ENCODE measurements around the gene ICA1.

DNA sequence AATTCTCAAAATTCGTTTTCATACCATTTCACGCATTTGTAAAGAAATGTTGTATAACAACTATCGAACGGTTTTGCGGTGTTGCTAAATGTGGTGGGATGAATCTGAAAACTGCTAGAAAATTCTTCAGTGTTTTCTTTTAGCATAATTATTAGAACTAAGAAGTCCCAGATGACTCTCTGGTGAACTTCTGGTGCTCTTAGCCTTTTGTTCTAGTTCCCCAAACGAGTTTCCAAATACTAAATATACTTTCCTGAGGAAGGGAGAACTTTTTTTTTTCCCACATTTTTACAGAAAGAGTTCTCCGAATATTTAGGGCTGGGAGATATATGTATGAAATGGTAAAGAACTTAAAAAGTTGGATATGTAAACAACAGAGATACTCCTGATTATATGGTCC is 82.5 kb downstream of the ICA1 start:
- TF ChIP-seq, protein P1, sequence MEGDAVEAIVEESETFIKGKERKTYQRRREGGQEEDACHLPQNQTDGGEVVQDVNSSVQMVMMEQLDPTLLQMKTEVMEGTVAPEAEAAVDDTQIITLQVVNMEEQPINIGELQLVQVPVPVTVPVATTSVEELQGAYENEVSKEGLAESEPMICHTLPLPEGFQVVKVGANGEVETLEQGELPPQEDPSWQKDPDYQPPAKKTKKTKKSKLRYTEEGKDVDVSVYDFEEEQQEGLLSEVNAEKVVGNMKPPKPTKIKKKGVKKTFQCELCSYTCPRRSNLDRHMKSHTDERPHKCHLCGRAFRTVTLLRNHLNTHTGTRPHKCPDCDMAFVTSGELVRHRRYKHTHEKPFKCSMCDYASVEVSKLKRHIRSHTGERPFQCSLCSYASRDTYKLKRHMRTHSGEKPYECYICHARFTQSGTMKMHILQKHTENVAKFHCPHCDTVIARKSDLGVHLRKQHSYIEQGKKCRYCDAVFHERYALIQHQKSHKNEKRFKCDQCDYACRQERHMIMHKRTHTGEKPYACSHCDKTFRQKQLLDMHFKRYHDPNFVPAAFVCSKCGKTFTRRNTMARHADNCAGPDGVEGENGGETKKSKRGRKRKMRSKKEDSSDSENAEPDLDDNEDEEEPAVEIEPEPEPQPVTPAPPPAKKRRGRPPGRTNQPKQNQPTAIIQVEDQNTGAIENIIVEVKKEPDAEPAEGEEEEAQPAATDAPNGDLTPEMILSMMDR (conservative IDR thresholded peaks at IDR 0.05; ENCODE audit: low read depth, low read length): no peak
- TF ChIP-seq EZH2 (IDR thresholded peaks at IDR 0.05; ENCODE audit: borderline replicate concordance, low read depth, low read length, poor library complexity, severe bottlenecking): no peak

Data from A673 (cell line).